AML-193 (cell line): ENCODE data around the gene OPCML.

ENCODE experiments used
- DNase-seq, 2 experiments: peaks; one replicate each; lab custom pipeline; 2025; lab: John Stamatoyannopoulos, UW

OPCML gene

DNA sequence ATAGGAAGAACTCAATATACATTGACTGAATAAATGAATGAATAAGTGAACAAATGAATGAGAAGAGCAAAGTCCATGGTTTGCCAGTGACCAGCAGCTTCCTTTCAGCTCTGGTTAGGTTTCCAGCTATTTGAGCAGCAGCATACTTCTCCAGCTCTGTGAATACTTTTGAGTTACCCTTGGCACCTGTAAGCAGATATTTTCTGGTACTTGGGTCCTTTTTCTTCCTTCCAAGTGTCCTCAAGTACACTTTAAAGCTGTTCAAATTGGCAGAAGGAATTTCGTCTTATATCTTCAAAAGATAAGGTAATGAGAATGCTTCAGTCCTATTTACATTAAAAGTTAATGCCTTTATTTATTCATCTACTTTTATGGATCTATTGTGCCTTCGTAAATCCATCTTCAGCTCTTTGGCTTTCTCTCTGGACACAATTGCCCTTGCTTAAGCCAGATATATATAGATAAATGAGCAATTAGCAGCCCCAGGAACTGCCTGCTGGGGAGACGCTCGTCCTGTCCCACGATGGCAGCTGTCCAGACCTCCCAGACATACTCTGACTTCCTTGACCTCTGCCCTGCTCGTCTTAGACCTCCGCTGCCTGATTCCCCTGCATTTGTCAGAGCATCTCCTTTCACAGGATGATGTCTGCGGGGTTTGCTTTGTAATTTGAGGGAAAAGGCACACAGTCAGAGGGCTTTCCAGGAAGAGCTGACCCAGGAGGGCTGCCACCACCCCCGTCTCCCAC, 926.3 kb downstream of the OPCML start:
- no peak for DNase-seq

DNA sequence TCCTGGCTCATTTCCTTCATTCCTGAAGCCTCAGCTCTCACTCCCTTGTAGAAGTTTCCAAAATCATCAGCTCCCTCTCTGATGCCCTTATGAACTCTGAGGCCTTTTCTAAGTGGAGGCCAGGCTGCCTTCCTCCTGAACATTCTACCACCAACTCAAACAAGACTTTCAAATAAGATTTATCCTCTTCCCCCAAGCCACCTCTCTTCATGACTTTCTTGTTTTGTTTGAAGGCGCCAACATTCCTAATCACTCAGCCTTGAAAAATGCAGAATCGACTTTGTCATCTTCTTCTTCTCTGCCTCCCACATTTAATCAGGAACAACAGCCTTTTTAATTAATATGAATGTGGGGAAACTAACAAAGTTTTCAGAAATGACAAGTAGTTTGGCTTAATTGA, 927.9 kb downstream of the OPCML start:
- DNase-seq: no peak

DNA sequence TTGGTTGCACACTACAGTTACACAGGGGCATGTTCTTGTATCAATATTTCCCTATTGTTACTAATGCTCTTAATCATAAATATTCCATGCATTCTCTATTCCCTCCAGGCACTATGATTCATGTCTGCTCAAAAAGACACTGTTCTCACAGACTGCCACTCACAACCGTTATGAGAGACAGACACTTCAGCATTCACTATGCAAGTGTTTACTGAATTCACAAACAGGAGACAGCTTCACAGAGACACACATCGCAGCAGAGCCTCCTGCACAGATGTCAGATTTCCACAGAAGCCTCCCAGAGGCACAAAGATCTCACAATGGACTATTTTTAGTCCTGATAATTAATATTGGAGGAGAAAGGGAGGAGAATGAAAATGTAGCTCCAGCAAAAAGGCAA, 930.4 kb downstream of the OPCML start:
- DNase-seq: no peak

DNA sequence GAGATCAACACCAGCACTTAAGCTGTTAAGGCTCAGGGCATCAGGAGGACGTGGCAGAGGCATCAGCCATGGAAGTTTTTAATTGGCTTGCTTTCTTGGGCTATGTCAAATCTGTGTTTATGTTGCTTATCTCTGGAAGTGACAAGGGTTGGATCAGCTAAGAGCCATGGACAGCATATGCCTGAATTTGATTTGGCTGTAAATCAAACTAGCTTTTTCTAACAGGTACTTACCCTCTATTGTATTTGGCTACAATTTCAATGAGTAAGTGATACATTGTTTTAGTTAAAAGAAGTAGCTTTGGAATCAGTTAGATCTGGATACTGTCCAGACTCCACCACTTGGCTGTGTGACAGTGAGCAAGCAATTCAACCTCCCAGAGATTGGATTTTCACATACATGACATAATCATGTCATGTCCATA, 936.6 kb downstream of the OPCML start:
- DNase-seq: no peak

DNA sequence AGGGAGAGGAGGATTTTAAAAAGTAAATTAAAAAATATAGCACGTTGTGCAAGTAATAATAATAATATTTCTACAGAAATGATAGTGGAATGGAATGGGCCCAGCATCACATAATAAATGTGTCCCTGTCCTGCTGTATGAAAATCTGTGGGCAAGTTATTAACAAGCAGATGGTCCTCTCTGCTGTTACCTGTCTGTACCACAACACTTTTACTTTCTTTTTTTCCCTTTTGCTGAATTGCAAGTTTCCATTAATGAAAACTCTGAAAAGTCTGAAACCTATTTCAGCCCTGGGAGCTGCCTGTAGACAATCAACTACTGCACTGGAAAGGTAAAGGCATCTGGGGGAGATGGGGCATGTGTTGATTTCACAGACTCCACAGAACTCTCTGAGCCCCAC, 937.1 kb downstream of the OPCML start:
- DNase-seq: no peak

DNA sequence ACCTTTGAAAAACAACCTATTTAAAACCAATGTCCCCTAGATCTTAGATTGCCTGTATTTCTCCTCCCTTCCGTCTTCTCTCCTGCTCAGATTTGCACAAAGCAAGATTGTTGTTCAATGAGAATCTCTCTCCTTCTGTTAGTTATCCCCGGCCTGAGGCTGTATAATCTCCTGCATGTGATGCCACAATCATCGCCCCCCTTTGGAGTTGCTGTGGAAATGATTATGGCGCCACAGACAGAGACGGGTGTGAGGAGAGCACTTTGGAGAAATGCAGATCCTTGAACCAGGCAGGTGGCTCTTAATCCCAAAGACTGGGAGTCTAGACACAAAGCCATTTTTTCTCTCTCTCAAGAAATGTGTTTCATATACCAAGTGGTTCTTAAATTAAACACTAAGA, 941.3 kb downstream of the OPCML start:
- DNase-seq: no peak

DNA sequence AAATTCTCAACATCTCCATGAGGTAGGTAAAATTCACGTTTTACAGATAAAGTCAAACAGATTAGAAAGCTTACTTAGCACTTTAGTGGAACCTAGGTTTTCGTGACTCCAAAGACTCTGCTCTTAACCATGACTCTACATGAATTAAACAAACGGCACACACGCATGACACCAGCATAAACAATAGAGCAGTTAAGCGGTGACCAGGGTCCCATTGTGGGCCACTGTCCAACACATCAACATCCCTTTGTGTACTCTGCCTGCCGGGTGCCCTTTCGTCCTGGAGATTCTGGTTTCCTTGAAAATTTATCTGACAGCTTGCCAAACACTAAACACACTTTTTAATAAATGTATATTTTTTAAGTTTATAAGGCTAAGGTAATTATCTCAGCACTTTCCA, 941.7 kb downstream of the OPCML start:
- no peak for DNase-seq

DNA sequence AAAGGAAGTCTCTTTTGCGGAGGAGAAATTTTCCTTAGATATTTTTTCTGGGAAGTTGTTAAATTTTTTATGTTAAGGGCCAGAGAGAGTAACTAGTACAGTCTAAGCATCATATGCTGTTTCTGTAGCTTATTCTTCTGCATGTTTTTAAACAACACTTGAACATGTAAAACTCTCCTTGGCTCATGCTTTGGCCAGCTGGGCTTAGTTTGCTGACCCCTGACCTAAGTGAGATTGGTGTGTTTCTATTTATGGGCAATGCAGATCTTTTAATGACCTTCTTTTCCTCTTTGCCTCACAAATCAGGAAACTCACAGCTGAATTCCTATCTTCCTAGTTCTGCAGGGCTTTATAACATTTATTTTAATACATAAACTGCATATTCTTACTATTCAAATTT, 942.5 kb downstream of the OPCML start:
- DNase-seq: no peak

DNA sequence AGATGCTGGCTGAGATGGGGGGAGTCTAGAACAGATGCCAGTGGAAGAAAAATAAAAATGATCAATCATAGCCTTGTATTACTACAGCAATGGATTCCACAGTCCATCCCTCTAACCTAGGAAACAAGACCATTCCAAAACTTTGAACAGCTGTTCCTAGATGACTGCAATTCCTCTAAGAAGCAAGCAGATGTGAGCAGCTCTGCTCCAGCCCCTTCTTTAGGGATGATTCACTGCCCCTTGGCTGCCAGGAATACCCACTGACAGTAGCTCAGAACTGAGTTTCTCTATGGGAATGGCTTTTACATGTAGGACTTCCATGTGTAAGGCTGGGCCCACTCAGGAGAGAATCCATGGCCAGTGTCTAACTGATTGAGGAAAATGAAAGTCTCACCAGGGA, 943.9 kb downstream of the OPCML start:
- DNase-seq: no peak

DNA sequence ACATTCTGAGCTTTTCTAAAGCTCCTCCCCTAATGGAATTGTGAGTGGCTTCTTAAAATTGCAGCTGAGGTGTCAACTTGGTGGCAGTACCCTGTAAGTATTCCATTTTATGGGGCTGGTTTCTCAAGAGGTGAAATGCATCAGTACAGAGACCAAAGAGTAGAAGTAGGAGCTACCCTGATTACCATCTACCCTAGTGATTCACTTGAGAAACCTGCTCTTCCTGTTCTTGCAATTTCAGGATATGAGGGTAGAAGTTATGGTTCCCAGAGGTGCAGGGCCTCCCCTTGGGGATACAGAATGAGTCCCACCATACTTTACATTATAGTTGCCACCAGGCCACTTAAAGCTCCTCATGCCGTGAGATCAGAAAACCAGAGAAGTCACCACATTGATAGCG, 944.6 kb downstream of the OPCML start:
- no peak for DNase-seq

DNA sequence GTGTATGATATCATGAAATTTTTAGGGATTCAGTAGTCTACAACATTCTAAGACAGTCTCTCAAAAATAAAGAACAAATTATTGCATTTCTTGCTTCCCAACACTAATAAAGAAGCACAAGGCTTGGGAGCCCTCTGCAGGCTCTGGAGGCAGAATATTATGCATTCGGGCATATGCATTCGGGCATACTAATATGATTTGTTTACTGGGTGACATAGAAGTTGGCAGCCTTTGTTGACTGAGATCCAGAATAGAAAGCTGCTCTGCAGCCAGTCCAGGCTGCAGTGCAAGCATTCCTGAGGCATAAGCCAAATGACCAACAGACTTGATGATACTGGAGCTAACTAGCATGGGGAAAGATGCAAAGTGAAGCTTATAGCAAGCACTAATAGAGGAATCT, 945.5 kb downstream of the OPCML start:
- no peak for DNase-seq

DNA sequence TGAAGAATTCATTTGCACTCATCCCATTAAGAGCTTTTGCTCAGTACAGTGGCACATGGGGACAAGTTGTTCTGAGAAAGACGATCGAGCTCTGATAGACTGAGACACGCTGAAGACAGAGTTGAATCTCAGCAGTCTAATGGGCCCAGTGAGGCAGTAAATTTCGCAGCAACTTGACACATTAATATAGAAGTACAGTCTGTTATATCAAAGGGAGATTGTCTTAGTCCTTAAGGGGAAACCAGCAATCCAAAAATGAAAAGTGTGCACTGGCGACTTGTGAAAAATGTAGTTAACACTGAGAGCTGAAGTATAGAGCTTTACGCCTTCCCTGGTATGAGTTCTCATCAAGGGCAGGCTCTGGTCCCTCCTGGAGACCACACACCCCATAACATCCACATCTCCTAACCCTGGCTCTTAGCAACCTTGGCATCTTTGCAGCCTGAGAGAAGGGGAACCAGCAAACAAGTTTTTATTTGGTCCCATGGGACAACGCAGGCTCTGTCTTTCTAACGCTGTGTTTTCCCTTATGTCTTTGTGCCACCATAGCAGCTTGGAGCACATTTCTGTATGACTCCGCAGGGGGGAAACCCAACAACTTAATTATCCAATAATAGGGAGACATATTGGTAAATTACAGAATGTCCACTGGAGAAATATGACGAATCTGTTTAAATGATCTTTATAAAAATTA, 952.5 kb downstream of the OPCML start:
- no peak for DNase-seq

DNA sequence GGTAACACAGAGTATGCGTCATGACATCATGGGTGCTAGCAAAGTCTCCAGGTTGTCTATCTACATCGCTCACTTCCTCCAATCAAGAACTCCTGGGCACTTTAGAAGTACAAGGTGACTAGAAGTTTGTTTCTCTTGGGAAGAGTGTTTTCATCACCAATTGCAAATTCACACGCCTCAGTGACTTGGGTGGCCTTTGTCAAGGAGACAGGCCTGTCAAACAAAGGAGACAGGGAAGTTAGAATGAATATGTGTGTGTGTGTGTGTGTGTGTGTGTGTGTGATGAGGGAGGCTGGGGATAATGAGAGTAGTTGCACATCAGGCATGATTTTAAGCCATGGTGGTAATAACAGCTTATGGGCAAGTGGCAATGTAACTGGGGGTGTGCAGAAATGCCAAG, 953.2 kb downstream of the OPCML start:
- DNase-seq: no peak

DNA sequence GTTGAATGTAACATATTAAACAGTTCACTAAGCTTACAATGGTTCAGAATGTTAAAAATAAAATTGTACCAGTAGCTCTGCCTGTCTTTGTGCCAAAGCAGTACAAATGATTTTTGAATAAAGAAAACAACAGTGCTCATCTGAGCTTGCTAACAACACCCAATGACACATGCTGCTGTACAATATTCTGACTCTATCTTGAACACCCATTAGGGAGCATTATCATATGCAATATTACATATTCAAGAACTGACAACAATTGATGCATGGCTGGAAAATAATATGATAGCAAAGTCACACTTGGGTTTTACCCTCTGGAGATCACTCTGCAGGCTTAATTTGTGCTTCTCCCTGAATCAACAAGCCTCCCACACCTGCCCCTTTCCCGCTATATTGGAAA, 953.7 kb downstream of the OPCML start:
- no peak for DNase-seq

DNA sequence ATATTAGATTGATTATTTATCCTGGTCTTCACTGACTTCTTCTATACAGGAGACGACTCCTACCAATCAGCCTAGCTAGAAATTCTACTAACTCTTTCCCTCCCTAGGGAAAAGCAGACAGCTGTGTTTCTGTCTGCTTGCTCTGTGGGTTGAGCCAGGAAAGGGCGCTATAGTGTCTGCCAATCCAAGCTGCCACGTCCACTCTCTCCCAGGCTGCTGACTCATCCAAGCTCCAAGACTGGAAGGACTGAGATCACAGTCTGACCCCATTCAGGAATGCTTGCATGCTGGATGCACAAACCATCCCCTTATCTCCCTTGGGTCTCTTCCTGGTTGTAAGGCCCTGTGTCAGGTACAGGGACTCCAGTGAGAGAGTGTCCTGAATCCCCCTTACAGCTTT, 955.6 kb downstream of the OPCML start:
- no peak for DNase-seq

DNA sequence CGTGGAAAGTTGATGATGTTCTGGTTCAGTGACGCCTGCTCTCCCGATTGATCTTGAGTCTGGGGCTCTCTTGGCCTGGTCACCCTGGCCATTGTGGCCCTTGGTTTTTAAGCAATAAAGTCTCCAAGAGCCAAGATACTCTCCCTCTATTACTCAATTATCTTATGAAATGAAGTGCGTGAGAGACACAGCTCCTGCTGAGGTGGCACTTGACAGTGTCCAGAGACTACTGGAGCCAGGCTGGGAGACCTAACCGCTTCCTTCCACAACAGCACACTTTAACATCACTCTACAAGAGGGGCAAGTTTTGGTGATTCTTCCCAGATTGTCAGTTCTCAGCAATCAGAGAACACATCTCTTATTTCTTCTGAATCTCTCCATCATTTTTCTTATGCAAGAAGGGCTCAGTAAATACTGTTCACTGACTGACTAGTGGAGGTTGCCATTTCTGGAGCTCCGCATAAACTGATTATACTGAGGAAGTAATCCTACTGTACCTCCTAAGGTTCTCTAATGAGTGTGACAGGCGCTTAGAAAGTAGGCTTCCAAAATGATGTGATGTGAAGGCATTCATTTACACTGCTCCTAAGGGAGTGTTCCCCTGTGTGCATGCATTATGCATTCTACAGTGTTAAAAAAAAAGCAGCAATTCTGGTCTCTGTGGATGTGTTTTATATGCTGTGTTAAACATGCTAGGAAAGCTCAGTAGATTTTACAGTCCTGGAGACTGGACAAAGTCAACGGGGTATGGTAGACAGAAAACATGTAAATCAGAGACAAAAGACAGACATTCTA, 968.0 kb downstream of the OPCML start:
- DNase-seq: no peak

DNA sequence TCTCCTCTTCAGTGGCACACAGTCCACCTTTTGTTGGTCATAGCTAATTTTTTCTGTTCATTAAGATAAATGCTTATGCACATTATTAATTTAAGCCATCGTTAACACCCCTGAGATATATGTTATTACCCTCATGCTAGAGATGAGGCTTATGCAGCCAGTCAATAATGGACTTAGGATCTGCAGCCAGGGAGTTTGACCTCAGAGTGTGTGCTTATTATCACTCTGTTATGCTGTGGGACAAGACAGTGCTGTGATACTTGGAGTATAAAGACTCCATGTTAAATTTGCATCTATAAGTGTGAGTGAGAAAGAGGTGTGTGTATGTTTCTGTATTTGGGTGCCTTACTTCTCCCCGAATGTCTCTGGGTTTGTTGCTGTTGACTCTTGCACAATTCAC, 969.3 kb downstream of the OPCML start:
- DNase-seq: no peak

DNA sequence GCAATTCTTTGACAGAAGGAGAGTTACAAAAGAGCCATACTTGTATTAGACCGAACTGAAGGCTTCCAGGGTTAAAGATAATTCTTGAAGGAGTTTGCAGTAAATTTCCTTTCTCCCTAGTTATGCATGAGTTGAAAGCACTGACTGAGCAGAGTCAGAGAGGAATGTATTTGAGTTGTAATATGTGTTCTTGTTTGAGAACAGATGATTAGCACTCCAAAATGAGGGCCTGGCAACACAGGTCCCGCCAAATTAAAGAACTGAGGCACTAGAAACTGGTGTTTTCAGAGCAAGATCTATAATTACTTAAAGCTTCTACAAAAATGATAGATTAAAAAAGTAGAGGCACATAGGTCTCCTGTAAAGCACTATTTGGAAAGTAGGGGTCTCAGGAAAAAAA, 970.4 kb downstream of the OPCML start:
- no peak for DNase-seq

DNA sequence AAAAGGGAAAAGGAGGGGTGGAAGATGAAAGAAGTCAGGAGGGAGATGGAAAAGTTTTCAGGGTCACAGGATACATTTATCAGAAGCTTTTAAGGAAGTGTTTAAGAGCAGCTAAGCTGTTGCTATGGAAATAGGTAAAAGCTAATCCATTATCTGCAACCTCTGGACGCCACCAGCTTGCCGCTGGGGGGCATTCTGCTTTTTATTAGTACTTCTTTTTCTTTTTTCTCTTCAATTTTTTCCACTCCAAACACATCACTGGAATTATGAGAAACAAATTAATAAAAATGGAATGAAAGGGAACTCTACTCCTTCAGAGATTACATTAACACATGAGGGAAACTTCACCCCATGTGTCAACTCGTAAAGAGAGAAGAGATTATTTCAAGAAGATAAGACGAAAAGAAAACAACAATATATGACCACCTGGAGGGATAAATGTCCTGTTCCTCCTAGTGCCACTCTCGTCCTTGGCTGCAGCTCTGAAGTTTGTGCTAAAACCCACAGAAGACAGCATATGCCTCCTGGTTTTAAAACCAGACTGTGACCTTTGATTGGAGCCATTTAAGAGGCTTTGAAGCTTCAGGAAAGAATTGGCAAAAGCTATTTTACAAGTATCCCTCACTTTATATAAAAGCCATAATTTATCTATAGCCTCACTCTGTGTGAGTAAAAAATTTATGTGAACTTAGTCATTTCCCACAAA, 972.8 kb downstream of the OPCML start:
- no peak for DNase-seq

DNA sequence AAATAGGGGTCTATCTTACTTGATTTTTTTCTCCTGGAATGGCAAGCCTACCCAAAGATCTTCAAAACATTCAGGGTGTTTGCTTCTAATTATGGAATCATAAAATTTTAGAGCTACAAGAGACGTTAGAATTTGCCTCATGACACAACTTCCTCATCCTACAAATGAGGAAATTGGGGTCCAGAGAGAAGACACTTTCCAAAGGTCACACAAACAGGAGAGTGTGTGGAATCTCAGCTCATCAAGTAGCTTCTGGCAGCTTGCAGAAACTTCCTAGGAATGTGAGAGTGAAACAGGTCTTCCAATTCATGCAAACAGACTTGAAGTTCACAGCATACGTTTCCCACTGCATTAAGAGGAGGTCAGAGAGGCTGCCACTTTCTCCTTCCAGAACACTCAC, 976.0 kb downstream of the OPCML start:
- DNase-seq: peak in 1 of 2 experiments; percentile 3

DNA sequence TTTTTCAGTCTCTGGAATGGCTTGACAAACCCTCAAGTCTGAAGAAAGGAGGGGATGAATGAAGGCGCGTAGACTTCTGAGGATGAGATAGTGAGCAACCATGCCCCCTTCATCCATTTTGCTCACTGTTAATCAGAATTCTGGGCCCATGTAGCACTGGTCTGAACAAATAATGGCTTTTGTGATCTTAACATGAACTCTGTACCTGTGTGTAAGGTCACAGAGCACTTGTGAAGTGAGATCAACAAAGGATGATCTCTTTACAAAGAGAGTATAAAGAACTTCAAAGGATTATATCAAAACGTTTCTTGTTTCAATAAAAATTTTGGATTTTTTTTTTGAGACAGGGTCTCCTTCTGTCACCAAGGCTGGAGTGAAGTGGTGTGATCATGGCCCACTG, 976.7 kb downstream of the OPCML start:
- DNase-seq: no peak

DNA sequence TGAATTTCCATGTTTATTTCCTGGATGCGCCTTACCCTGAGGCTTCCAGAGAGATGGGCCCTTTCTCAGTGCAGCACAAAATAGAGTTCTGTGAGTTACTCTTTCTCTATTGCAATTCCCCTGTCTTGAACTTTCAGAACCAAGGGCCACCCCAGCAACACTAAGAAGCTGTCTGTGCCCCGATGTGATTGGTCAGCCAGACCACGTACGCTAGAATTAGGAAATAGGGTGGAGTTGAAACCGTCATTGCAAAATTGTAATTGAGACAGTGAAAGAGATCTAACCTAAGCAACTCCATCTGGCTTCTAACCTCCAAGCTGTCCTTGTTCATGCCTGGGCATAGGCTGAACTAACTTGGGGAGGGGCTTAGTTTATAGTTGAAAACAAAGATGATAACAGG, 981.3 kb downstream of the OPCML start:
- DNase-seq: no peak
